ENCODE results near the gene FGG.

DNA sequence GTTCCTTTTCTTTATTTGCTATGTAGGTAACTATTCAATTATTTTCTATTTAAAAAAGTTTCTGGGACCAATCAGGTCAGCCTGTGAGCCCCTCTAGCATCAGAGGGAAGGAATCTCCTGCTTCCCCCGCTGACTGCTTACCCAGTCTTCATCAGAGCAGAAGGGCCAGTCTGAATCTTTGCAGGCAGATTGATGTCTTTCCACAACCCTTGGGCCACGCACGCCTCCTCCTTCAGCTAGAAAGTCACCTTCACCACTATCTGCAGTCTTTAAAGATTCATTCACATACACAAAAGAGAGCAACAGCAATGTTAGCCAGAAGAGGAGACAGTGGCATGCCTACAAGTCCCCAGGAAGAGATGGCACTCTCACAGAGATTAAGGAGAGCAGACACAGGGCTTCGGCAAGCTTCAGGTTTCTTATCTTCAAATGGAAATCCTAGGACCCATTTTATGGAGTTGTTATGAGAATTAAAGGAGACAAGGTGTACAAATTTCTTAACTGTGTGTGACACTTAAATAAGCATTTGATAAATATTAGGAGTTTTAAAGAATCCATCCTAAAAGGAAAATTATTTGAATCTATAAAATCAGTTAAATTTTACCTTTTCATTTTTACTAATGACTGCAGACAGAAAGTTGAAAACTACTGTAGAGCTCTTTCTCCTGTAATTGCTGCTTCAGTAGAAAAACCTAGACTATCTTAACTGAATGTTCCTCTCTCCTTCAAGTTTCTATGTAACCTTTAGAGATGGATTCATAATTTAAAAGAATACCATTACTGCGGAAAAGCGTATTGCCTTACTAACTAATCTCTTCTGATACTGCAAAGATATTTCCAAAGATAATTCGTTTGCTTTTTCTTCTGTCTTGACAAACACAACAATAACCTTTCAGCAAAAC is 22.9 kb downstream of the FGG start:
- TF ChIP-seq, protein P1, sequence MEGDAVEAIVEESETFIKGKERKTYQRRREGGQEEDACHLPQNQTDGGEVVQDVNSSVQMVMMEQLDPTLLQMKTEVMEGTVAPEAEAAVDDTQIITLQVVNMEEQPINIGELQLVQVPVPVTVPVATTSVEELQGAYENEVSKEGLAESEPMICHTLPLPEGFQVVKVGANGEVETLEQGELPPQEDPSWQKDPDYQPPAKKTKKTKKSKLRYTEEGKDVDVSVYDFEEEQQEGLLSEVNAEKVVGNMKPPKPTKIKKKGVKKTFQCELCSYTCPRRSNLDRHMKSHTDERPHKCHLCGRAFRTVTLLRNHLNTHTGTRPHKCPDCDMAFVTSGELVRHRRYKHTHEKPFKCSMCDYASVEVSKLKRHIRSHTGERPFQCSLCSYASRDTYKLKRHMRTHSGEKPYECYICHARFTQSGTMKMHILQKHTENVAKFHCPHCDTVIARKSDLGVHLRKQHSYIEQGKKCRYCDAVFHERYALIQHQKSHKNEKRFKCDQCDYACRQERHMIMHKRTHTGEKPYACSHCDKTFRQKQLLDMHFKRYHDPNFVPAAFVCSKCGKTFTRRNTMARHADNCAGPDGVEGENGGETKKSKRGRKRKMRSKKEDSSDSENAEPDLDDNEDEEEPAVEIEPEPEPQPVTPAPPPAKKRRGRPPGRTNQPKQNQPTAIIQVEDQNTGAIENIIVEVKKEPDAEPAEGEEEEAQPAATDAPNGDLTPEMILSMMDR (IDR thresholded peaks at IDR 0.05), result no peak
- TF ChIP-seq ZFX (IDR thresholded peaks at IDR 0.05; ENCODE audit: borderline replicate concordance), result no peak

Measured in 22Rv1 (cell line).